Activated CD8-positive, alpha-beta memory T cell treated with anti-CD3 and anti-CD28 coated beads, Interleukin-2, amount 50 U/mL, for 24 hours (primary cell): ENCODE measurements around the gene SP6.

Experiments used
- DNase-seq: peaks from one replicate; pipeline ENCODE4 v3.0.0-alpha.2; 2020; ENCODE audit errors: extremely low read depth

SP6 gene

DNA sequence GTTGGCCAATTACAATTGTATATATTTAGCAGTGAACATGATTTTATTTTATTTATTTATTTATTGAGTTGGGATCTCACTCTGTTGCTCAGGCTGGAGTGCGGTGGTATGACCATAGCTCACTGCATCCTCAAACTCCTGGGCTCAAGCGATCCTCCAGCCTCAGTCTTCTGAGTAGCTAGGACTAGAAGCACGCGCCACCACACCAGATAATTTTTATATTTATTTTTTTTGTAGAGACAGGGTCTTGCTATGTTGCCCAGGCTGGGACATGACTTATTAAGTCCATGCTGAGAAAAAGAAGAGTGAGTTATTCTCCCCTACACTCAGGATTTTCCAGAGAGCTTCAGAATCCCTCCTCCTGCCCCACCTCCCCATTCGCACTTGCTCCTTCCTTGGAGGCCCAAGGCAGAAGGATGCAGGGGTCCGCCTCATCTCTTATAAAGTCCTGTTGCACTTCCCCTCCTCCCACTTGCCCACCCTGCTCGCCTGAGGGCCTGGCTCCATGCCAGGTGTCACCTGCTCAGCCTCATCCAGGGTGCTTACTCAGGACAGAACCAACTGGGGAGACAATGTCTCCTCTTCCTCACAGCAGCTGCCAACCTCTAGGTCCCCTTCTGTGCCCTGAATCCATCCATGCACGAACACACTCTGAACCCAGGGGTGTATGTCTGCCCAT, 29.0 kb upstream of the SP6 start:
- DNase-seq: no peak

DNA sequence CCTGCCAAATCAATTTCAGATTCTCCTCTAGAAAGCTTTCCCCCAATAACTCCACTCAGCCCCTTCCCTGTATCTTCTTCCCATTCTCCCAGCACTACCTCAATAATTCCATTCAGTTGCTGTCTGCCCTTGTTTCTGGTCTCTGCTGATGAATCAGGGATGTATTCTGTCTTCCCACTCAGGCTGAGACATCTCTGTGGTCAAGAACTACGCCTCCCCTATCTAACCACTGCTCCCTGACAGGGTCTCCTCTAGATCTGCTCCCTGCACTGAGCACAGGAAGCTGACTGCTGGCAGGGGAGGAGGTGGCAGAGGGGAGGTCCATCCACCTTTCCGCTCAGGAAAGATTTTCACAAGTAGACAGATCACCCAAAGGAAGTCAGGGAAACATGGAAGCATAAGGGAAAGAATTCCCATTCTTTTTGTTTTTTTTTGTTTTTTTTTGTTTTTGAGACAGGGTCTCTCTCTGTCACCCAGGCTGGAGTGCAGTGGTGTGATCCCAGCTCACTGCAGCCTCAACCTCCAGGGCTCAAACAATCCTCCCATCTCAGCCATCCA, 28.1 kb upstream of the SP6 start:
- no peak for DNase-seq

DNA sequence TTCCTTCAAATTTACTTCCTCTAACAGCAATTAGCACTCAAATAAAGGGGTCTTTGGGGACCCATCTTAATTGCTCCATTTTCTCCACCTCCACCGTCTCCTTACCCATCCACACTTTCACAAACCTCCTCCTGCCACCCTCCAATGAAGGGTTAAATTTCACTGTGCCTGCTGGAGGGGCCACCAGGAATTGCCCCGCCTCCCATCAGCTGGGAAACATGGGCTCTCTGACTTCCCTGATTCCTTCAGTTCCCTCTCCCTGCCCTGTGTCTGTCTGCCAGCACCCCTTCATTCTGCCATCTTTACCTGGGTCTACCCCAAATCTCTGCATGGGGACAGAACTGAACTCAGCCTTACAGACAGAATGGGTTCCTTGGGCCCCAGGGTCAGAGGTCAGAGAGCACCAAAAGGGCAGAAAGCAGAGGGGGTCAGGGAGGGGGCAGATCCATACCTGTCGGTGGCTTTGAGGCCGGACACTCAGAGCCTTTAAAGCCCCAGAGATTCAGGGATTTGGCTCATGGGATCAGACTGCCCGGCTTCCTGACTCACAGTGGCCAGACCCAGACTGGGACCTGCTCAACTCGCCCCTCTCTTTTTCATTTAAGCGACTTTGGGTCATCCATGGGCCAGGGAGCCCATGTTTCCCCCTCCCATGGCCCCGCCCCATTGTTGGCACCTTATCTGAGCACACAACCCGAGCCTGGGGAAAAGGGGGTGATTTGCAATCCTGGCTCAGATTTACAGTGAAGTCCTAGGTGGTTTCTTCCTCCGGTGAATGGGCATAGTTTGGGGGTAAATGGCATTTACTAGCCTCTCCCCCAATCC, 27.5 kb upstream of the SP6 start:
- no peak for DNase-seq

DNA sequence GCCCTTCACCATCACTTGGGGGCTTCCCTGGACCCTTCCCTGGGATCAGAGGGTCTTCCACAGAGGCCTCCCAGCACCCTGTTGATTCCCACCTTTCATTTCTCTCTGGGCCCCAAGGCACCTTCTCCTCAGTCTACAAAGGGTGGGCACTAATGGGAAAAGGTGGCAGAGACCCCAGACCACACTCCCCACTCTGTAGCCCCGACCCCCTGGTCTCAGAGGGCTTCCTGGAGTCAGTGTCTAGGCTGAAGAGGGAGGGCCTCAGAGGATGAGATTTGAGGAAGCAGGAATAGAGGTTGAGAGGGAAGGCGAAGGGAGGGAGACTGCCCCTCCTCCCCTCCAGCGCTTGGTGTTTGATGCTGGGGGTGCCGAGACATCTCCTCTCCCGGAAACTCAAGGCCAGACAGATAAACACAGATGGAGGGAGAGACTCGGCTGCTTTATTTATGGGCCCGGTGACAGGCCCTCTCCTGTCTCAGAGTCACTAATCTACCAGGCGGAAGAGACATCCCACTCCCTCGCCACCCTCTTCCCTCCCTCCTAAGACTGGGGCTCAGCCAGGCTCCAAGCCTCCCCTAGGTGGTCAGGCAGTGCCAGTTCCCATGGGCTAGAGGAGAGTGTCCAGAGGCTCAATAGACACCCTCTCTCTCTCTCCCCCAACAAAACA, 26.5 kb upstream of the SP6 start:
- DNase-seq: no peak

DNA sequence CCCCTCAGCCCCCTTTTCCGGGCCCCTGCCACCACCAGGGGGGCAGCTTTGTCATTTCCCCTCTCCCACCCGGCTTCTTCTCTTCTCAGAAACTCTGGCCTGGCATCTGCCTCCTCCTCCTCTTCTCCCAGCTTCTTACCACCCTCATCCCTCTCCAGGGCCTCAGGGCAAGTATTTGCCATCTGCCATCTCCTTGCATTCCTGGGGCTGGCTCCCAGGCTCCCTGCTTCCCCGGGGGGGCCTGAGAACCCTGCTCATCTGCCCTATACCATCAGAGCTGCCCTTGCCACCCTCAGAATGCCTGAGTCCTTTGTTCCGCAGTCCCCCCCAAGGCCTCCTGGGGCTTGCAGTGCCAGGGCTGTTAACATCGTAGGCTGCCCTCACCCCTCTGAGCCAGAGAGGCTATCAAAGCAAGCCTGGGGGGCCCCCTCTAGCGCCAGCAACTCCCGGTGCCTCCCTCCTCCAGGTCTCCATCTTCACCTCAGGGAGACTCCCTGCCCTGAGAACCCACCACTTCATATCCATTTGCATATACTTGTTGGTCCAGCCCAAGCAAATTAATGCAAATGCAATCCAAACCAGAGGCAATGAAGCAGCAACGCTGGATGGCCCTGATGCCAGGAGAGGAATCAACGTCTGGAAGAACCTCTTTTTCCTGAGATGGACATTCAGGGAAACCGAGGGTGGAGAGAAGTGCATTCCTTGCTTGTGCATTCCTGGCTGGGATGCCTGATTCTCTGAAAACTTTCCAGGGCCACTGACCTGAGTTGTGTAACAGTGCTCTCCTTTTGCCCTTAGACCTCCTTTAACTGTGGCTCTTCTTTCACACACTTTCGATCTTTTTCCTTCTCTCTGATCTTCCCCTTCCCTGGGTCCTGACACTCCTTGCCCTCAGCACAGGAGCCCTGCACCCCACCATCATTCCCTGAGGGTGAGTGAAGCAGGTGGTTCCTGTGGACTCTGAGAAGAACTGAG, 24.3 kb upstream of the SP6 start:
- DNase-seq: no peak

DNA sequence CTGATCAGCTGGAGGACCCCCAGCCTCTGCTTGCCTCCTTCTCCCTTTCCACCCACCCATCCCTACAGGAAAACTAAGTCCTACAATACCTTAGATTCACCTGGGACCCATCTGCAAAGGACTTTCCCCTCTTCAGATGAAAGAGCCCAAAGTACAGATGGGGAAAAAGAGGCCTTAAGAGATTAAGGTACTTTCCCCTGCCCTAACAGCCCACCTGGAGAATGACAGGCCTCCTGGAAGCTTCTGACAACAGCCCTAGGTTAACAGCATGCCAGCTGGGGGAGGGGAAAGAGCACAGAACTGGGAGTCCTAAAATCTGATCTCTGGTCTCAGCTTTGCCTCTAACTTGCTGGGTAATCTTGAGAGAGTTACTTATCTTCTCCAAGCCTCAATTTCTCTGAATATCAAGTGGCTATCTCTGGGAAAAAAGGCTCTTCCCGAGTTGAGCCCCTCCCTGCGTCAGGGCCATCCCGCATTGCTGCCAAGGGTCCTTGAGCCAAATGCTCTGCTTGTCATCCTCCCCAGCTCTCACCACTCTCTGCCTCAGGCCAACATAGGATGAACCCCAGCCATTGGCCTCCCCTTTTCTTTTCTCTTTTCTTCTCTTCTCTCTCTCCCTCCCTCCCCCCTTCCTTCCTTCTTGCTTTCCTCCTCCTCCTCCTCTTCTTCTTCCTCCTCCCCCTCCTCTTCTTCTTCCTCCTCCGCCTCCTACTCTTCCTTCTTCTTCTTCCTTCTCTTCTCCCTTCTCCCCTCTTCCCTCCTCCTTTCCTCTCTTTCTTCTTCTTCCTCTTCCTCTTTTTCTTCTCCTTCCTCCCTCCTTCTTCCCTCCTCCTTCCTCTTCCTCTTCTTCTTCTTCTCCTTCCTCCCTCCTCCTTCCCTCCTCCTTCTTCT, 22.5 kb upstream of the SP6 start:
- DNase-seq: no peak

DNA sequence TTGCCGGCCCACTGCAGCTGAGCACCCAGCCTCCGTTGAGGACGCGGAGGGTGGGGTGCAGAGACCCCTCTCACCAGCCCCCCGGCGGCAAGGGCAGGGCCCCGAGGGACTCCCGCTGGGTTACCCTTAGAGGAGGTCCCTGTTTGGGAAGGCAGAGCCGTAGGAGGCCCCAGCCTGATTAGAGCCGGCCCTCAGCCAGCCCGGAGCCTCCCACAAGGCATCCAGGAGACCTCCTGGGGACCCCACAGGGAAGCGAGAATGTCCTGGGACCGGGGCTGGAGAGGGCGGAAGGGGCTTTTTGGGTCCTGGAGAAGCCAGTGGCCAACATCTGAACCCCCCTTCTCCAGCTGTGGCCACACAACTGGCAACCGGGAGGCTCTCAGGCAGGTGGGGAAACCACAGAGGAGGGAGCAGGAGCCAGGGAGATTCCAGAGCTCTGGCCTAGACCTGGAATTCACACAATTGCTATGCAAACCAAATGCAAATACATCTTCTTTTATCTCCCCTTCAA, 21.7 kb upstream of the SP6 start:
- no peak for DNase-seq

DNA sequence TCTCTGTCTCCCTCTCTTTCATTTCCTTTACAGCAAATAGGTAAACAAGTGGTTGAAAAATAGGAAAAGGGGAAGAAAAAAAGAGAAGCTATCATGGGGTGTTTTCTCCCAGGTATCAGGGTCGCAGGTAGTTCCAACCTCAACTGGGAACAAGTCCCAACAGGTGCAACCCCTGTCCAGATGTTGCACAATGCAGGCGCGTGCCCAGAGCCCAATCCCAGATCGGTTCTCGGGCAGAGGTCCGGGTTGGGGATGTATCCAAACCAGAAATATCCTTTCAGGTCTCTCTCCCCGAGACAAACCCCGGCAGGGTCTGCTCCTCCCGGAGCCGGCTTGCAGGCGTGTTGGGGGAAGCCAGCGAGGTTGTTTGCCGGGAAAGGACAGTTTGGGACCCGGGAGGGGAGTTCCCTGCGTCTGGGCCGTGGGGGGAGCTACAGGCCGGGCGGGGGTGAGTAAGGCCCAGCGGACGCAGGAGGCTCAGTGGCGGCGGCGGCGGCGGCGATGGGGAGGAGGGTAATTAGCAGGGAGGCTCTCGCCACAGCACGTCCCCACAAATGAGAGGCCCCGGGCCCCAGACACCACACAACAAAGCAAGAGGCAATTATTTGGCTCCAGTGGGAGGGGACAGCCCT, 21.2 kb upstream of the SP6 start:
- DNase-seq: no peak

DNA sequence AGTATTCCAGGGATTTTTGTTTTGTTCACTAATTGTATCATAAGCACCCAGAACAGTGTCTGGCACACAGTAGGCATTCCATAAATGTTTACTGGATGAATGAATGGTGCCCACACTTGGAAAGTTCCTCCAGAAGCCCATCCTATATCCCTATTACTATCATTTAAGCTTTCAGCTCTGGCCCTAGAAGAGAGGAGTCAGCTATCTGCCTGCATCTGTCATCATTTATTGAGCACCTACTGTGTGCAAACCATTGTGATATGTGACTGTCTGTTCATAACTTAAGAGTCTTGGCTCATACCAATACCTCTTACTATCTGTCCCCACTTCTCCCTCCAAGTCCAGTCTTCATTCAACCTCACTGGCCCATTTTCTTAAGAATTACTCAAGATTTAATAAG, 20.1 kb upstream of the SP6 start:
- DNase-seq: no peak

DNA sequence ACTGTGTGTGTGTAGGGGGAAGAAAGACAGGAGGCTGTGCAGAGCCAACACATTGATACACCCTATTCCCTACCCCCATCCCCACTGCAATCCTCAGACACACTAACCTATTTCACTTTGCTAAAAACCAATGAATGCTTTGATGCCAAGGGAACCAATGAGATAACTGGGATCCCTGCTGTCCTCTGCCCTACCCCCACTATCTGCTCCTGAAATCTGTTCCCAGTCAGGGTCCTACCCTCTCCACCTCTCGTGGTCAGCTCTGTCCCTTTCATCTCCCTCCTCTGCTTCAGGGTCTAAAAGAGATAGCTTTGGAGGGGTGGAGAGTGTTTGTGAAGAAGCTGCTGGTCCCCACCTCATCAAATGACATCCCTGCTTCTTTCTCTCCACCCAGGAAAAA, 19.1 kb upstream of the SP6 start:
- DNase-seq: no peak

DNA sequence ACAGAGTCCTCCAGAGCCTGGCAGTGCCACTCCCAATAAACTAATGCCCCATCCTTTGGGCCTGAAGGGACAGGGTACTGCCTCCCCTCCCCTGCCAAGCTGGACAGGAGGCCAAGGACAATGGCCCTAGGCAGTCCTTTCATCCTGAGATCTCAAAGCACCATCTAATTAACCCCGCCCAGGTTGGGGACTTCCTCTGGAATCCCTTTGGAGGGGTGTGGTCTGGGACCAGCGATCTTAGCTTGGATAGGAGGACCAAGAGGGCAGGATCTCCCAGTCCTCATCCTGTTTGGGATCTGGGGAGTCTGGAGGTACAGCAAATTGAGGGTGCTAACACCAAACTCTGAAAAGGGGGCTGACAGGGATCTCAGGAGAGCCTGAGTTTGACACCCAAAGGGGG, 18.2 kb upstream of the SP6 start:
- DNase-seq: no peak

DNA sequence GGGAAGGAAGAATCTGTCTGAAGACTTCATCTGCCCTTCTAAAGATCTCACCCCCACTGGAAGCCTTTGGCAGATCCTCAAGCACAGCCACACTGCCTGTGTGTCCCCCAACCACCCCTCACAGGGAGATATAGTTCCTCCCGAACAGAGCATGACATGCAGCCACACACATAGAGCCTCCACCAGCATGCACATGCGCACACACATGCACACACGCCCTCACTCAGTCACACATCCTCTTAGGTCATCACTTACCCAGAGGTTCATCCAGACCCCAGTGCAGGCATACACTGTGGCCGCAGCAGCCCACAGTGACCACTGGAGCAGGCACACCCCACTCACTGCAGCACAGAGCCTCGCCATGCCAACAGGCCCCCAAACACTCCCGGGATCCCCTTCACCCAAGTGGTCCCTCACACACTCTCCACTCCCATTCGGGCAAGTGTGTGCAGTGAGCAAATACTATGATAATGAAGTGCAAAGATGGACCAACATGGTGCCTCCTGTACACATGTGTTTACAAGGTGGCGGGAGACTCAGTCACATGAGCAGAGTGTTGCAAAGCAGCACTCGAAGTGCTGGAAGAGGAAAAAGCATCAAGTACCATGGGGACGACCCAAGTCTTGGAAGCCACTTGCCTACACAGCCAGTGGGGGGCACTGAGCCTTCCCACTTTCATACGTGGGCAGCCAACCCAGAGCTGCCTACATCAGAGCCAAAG, 17.0 kb upstream of the SP6 start:
- no peak for DNase-seq

DNA sequence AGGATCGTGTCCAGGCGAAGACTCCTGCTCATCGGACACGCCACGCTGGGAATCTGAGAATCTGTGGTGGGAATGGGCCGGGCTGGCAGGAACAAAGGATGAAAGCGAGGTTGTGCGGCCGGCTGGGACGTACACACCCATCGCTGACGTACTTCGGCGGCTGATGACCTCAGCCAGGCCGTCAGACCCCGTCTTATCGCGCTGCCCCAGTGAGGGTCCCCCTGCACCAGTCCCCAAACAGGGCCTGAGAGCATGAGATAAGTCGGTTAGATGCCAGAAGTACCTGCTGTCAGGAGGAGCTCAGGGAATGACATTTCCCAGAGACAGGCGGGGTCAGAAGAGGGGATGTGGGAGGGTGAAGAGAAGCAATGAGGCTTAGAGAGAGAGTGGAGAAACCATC, 16.0 kb upstream of the SP6 start:
- DNase-seq: no peak

DNA sequence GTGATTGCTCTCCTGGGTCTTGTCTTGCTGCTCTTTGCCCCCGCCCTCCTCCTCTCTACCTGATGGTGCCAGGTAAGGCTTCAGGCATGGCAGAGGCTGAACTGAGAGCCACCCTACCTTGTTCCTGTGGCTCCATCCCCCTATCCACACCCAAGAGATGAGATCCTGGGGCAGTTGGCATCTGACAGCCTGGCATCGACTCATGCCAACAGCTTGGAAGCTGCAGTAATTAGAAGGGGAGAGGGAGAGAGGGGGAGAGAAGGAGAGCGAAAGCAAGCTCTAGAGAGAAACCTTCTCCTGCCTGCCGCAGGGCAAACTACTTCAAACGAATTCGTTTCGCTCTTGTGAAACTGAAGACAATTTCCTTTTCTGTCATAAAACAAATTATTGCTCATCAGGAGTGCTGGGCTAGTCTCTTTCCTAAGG, 13.8 kb upstream of the SP6 start:
- no peak for DNase-seq

DNA sequence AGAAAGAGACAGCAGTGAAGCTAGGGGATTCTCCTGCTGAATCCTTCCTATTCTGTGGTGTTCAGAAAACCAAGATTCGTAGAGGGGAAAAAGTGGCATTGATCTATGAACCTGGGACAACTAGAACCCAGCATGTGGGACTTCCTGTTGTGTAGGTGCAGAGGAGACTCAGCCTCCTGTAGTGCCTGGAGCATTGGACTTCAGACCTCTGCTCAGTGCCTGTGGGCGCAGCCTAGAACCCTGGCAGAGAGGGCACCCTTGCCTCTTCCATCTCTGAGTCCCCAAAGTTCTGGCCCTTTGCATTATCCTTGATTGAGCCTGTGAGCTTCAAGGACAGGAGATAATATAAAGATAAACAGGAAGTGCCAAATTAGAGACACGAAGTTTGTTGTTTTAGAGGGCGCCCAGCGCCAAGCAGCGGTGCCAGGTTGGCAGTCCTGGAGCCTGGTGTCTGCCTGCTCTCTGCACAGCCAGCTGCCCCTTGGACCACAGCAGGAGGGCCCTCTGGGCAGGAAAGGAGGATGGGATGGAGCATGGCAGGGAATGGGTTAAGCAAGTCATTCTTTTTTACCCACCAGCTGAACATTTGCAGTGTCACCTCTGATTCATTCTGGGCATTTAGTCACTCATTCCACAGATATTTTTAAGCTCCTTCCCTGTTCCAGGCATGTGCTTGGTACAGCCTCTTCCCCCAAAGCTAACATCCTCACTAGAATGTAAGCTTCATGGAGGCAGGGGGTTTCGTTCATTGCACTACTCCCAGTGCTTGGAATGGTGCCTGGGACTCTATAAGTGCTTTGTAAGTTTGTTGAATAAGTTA, 11.9 kb upstream of the SP6 start:
- DNase-seq: no peak

DNA sequence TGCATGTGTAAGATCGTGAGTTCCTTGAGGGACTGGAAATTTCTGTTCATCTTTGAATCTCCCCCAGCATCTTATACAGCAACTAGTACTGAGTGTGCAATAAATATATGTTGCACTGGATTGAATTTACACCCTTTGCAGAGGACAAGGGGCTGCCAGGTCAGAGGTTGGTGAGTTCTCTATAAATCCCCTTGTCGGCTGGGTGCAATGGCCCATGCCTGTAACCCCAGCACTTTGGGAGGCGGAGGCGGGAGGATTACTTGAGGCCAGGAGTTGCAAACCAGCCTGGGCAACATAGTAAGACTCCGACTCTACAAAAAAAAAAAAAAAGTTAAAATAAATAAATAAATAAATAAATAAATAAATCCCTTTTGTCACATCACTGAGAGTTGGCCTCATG, 9.4 kb upstream of the SP6 start:
- no peak for DNase-seq

DNA sequence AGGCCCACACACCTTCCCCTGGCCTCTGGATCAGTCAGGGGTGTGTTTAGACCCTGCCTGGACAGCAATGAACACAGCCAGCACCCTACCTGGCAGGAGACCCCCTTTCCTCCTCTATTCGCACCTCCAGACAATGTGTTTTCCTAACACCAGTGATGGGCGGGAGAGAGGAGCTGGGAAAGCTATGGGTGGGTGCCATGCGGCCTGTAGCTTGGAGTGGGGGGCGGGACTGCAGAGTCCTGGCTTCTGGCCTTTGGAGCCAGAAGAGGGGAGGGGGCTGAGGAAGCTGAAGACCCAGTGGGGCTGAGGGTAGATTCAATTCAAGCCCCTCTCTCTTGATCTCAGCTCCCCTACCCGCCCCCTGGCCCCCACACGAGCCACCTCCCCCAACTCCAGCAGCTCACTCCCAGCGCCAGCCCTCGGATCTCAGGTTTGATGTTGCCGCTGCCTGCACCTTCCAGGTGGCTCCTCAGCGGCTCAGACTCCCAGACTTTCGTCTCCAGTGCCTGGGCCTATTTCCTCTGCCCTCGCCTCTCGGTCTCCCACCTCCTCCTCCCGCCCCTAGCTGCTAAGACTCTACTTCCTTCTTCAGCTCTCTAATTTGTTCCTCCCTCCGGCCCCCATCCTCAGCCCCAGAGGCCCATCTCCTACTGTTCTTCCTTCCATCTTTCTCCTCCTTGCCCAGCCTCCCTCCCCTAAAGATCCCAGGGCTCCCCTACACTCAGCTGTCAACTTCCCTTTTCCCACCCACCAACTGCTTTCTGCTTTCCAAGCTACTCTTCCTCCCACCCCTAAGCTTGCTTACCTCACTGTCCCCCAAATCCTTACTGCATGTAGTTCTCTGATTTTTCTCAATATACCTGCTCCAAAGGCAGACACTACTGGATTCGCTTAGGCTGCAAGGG, 6.8 kb upstream of the SP6 start:
- no peak for DNase-seq
